Esophagus muscularis mucosa (tissue), 4 donors: ENCODE results near the gene APP.

Experiments
- EP300 ChIP-seq: sonication (generic); formaldehyde crosslinking; IDR thresholded peaks from one replicate; pipeline ENCODE4 v1.6.1; 2017; ENCODE audit warnings: antibody characterized with exemption
- POLR2AphosphoS5 ChIP-seq, 2 donors: sonication (generic); formaldehyde crosslinking; IDR thresholded peaks; one replicate each; pipeline ENCODE4 v1.6.1; 2017; ENCODE audit warnings: antibody characterized with exemption in 2 of 2
- TF ChIP-seq, protein P1 (sequence below), 3 experiments: fragments of 200-600 bp in 2 of 3; fragments of 450-650 bp in 1 of 3; sonication (generic) in 2 of 3; IDR thresholded peaks; one replicate each; pipeline ENCODE4 v1.5.1; 2017 to 2019; ENCODE audit warnings: antibody characterized with exemption in 3 of 3, mild to moderate bottlenecking in 2 of 3, moderate library complexity in 1 of 3

DNA sequence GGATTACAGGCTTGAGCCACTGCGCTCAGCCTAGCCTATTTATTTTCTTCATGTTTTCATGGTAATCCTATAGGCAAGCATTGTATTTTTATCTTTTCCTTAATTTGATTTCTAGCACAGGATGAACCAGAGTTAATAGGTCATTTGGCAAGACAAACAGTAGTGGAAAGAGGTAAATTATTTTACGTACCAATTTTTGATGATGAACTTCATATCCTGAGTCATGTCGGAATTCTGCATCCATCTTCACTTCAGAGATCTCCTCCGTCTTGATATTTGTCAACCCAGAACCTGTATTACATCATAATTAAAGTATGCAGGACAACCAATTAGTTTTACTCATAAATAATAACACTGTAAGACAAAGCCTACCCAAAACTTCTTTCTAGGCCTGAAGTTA lies 273.2 kb downstream of the APP start:
- TF ChIP-seq, protein P1, sequence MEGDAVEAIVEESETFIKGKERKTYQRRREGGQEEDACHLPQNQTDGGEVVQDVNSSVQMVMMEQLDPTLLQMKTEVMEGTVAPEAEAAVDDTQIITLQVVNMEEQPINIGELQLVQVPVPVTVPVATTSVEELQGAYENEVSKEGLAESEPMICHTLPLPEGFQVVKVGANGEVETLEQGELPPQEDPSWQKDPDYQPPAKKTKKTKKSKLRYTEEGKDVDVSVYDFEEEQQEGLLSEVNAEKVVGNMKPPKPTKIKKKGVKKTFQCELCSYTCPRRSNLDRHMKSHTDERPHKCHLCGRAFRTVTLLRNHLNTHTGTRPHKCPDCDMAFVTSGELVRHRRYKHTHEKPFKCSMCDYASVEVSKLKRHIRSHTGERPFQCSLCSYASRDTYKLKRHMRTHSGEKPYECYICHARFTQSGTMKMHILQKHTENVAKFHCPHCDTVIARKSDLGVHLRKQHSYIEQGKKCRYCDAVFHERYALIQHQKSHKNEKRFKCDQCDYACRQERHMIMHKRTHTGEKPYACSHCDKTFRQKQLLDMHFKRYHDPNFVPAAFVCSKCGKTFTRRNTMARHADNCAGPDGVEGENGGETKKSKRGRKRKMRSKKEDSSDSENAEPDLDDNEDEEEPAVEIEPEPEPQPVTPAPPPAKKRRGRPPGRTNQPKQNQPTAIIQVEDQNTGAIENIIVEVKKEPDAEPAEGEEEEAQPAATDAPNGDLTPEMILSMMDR (IDR thresholded peaks at IDR 0.05), result no peak
- TF ChIP-seq EP300, result no peak
- TF ChIP-seq POLR2AphosphoS5 (IDR thresholded peaks at IDR 0.05), result no peak
